HepG2 (cell line): ENCODE results near the gene JMJD6. TPM values are rescaled to one million over a fixed set of nuclear protein-coding genes. Genes with fewer than 3 reads are reported as not detected.

Experiments
- ADNP ChIP-seq: sonication (generic); formaldehyde crosslinking; IDR thresholded peaks from 2 replicates; pipeline ENCODE4 v1.4.0; 2020; ENCODE audit warnings: missing genetic modification reagents
- ATF7 ChIP-seq, 2 experiments: fragments of 450-650 bp in 1 of 2; sonication (generic) in 1 of 2; formaldehyde crosslinking in 1 of 2; IDR thresholded peaks; 2 replicates each; pipeline versions ENCODE4 v1.4.0 to v1.6.1; 2016 to 2020; ENCODE audit warnings: antibody characterized with exemption in 1 of 2, mild to moderate bottlenecking in 1 of 2, missing genetic modification reagents in 1 of 2
- CCDC6 ChIP-seq: sonication (generic); formaldehyde crosslinking; IDR thresholded peaks from 2 replicates; pipeline ENCODE4 v1.8.1; 2022; ENCODE audit warnings: mild to moderate bottlenecking, missing genetic modification reagents, moderate library complexity
- KLF15 ChIP-seq: sonication (generic); formaldehyde crosslinking; IDR thresholded peaks from 2 replicates; pipeline ENCODE4 v1.8.1; 2023; ENCODE audit warnings: borderline replicate concordance, mild to moderate bottlenecking, inconsistent platforms, missing genetic modification reagents, mixed read lengths
- MAF1 ChIP-seq: sonication (generic); formaldehyde crosslinking; IDR thresholded peaks from 2 replicates; pipeline ENCODE4 v1.5.0; 2020; ENCODE audit warnings: missing genetic modification reagents, borderline replicate concordance
- MYC ChIP-seq: sonication (generic); formaldehyde crosslinking; IDR thresholded peaks from 2 replicates; pipeline ENCODE4 v1.9.0; 2021; ENCODE audit warnings: missing genetic modification reagents, borderline replicate concordance
- NFRKB ChIP-seq: fragments of 450-650 bp; IDR thresholded peaks from 2 replicates; pipeline ENCODE4 v1.6.1; 2017
- PITX1 ChIP-seq: sonication (generic); formaldehyde crosslinking; IDR thresholded peaks from 2 replicates; pipeline ENCODE4 v1.5.1; 2020; ENCODE audit warnings: mild to moderate bottlenecking, missing genetic modification reagents
- RFX1 ChIP-seq: fragments of 450-650 bp; IDR thresholded peaks from 2 replicates; pipeline ENCODE4 v1.6.1; 2017
- SIN3B ChIP-seq: fragments of 150-350 bp; IDR thresholded peaks from 2 replicates; pipeline ENCODE4 v1.6.1; 2014; ENCODE audit warnings: low read length
- SRY ChIP-seq: sonication (generic); formaldehyde crosslinking; IDR thresholded peaks from 2 replicates; pipeline ENCODE4 v1.8.0; 2022; ENCODE audit warnings: mild to moderate bottlenecking, missing genetic modification reagents
- ZKSCAN8 ChIP-seq: IDR thresholded peaks from 2 replicates; pipeline ENCODE4 v1.6.1; 2016; ENCODE audit warnings: borderline replicate concordance, missing genetic modification reagents, missing compliant biosample characterization
- ZNF121 ChIP-seq: sonication (generic); formaldehyde crosslinking; IDR thresholded peaks from 2 replicates; pipeline ENCODE4 v1.5.0; 2020; ENCODE audit warnings: mild to moderate bottlenecking, missing genetic modification reagents
- ZNF136 ChIP-seq: sonication (generic); formaldehyde crosslinking; IDR thresholded peaks from 2 replicates; pipeline ENCODE4 v1.8.1; 2022; ENCODE audit warnings: low read depth, mild to moderate bottlenecking, moderate library complexity, missing genetic modification reagents
- ZNF207 ChIP-seq: fragments of 450-650 bp; IDR thresholded peaks from 2 replicates; pipeline ENCODE4 v1.6.1; 2016; ENCODE audit warnings: antibody characterized with exemption, borderline replicate concordance
- ZNF234 ChIP-seq: sonication (generic); formaldehyde crosslinking; conservative IDR thresholded peaks from 2 replicates; pipeline ENCODE4 v1.5.1; 2020; ENCODE audit warnings: mild to moderate bottlenecking, missing genetic modification reagents
- ZNF3 ChIP-seq: IDR thresholded peaks from 2 replicates; pipeline ENCODE4 v1.7.0; 2017; ENCODE audit warnings: inconsistent platforms
- ZNF616 ChIP-seq: sonication (generic); formaldehyde crosslinking; IDR thresholded peaks from 2 replicates; pipeline ENCODE4 v1.5.0; 2020; ENCODE audit warnings: low read depth, mild to moderate bottlenecking, missing genetic modification reagents
- ZNF749 ChIP-seq: sonication (generic); formaldehyde crosslinking; IDR thresholded peaks from 2 replicates; pipeline ENCODE4 v1.8.0; 2022; ENCODE audit warnings: mild to moderate bottlenecking, missing genetic modification reagents, moderate library complexity, borderline replicate concordance
- polyA plus RNA-seq, 8 experiments: library from polyadenylated mRNA; depleted of rRNA in 3 of 8; stranded (reverse) in 7 of 8; unstranded in 1 of 8; fragments of >200 nt; fragmentation: Illumina TruSeq in 4 of 8; extraction: Trizol in 4 of 8; gene quantifications; 2 replicates each; pipeline versions ENCODE4 v1.2.1 to v1.2.3, GENCODE V29; 2011 to 2016; ENCODE audit warnings: low read depth in 4 of 8, missing spikeins in 1 of 8, mixed read lengths in 1 of 8; ENCODE audit not compliant: insufficient read depth in 1 of 8
- total RNA-seq, 5 experiments: library from RNA; depleted of rRNA; stranded (reverse); fragments of >200 nt; fragmentation: Illumina TruSeq; extraction: Trizol; gene quantifications; 2 replicates each; pipeline ENCODE4 v1.2.3, GENCODE V29; 2016; ENCODE audit warnings: low read depth in 1 of 5
- TF ChIP-seq, protein P1 (sequence below): sonication (generic); formaldehyde crosslinking; IDR thresholded peaks from 2 replicates; pipeline ENCODE4 v1.5.1; 2020; ENCODE audit warnings: mild to moderate bottlenecking, missing genetic modification reagents, moderate library complexity
- TF ChIP-seq, protein P2 (sequence below): sonication (generic); formaldehyde crosslinking; IDR thresholded peaks from 2 replicates; pipeline ENCODE4 v1.4.0; 2020; ENCODE audit warnings: missing genetic modification reagents
- TF ChIP-seq, protein P3 (sequence below): sonication (generic); formaldehyde crosslinking; IDR thresholded peaks from 2 replicates; pipeline ENCODE4 v1.5.0; 2020; ENCODE audit warnings: missing genetic modification reagents, mild to moderate bottlenecking, borderline replicate concordance
- TF ChIP-seq, protein P4 (sequence below): sonication (generic); formaldehyde crosslinking; IDR thresholded peaks from 2 replicates; pipeline ENCODE4 v1.4.0; 2020; ENCODE audit warnings: missing genetic modification reagents, mild to moderate bottlenecking, borderline replicate concordance
- TF ChIP-seq, protein P5 (sequence below): sonication (generic); formaldehyde crosslinking; IDR thresholded peaks from 2 replicates; pipeline ENCODE4 v1.5.0; 2020; ENCODE audit warnings: mild to moderate bottlenecking, missing genetic modification reagents

The JMJD6 gene
- total and polyA plus RNA-seq, 2 of the 13 experiments (the other 11 are each of a cell fraction or from before 2014, with no cell fraction given) = 33.6 to 41.0 TPM

DNA sequence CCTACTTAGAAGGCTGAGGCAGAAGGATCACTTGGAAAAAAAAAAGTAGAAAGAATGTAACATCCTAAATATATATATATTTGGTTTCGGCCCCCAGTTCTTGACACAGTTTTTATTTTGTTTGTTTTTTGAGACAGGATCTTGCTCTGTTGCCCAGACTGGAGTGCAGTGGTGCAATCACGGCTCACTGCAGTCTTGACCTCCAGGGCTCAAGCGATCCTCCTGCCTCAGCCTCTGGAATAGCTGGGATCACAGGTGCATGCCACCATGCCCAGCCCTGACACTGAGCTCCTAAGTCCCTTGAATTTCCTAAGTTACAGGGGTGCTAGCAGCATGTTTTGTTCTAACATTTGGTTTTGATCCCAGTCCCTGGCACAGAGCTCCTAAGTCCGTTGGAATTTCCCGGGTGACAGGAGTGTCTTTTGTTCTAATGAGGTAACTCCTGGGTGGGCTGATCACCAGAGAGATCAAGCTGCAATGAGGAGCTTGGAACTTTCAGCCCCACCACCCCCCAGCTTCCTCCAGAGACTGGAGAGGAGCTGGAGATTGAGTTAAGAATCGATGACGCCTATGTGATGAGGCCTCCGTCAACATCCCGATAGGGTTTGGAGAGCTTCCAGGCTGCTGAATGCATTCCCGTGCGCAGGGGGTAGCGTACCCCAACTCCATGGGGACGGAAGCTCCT lies 35.7 kb downstream of the JMJD6 start (continued):
- TF ChIP-seq, protein P1, sequence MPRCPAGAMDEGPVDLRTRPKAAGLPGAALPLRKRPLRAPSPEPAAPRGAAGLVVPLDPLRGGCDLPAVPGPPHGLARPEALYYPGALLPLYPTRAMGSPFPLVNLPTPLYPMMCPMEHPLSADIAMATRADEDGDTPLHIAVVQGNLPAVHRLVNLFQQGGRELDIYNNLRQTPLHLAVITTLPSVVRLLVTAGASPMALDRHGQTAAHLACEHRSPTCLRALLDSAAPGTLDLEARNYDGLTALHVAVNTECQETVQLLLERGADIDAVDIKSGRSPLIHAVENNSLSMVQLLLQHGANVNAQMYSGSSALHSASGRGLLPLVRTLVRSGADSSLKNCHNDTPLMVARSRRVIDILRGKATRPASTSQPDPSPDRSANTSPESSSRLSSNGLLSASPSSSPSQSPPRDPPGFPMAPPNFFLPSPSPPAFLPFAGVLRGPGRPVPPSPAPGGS (CRISPR knock-in tag) = no peak
- TF ChIP-seq KLF15 (CRISPR knock-in tag) = no peak
- TF ChIP-seq, protein P2, sequence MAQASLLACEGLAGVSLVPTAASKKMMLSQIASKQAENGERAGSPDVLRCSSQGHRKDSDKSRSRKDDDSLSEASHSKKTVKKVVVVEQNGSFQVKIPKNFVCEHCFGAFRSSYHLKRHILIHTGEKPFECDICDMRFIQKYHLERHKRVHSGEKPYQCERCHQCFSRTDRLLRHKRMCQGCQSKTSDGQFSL = no peak
- TF ChIP-seq MAF1 (CRISPR knock-in tag) = no peak
- TF ChIP-seq ZNF749 (CRISPR knock-in tag) = no peak
- no peak for TF ChIP-seq SRY (CRISPR knock-in tag)
- TF ChIP-seq NFRKB = no peak
- TF ChIP-seq MYC (CRISPR knock-in tag) = no peak
- TF ChIP-seq PITX1 (CRISPR knock-in tag) = no peak
- no peak for TF ChIP-seq ZNF207
- TF ChIP-seq ZNF121 (CRISPR knock-in tag) = peak; percentile 96
- TF ChIP-seq, protein P3, sequence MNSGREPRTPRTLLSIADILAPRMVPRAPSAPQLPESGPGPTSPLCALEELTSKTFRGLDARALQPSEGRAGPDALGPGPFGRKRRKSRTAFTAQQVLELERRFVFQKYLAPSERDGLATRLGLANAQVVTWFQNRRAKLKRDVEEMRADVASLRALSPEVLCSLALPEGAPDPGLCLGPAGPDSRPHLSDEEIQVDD (CRISPR knock-in tag) = no peak
- TF ChIP-seq ZNF234 = no peak
- TF ChIP-seq, protein P4, sequence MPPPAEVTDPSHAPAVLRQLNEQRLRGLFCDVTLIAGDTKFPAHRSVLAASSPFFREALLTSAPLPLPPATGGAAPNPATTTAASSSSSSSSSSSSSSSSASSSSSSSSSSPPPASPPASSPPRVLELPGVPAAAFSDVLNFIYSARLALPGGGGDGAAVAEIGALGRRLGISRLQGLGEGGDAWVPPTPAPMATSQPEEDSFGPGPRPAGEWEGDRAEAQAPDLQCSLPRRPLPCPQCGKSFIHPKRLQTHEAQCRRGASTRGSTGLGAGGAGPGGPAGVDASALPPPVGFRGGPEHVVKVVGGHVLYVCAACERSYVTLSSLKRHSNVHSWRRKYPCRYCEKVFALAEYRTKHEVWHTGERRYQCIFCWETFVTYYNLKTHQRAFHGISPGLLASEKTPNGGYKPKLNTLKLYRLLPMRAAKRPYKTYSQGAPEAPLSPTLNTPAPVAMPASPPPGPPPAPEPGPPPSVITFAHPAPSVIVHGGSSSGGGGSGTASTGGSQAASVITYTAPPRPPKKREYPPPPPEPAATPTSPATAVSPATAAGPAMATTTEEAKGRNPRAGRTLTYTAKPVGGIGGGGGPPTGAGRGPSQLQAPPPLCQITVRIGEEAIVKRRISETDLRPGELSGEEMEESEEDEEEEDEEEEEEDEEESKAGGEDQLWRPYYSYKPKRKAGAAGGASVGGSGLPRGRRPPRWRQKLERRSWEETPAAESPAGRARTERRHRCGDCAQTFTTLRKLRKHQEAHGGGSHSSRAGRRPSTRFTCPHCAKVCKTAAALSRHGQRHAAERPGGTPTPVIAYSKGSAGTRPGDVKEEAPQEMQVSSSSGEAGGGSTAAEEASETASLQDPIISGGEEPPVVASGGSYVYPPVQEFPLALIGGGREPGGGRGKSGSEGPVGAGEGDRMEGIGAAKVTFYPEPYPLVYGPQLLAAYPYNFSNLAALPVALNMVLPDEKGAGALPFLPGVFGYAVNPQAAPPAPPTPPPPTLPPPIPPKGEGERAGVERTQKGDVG = 0 out of 2 replicates have a peak, but pooled peaks have one; percentile 39
- TF ChIP-seq ZNF616 = 0 out of 2 replicates have a peak, but pooled peaks have one; percentile 34
- no peak for TF ChIP-seq CCDC6 (CRISPR knock-in tag)
- TF ChIP-seq ADNP (CRISPR knock-in tag) = peak; percentile 45; the same call in 1 of the 2 replicates
- no peak for TF ChIP-seq RFX1
- no peak for TF ChIP-seq ATF7 (IDR thresholded peaks at IDR 0.05)
- TF ChIP-seq ATF7 (CRISPR knock-in tag; IDR thresholded peaks at IDR 0.05) = no peak
- no peak for TF ChIP-seq ZKSCAN8 (CRISPR knock-in tag)
- TF ChIP-seq, protein P5, sequence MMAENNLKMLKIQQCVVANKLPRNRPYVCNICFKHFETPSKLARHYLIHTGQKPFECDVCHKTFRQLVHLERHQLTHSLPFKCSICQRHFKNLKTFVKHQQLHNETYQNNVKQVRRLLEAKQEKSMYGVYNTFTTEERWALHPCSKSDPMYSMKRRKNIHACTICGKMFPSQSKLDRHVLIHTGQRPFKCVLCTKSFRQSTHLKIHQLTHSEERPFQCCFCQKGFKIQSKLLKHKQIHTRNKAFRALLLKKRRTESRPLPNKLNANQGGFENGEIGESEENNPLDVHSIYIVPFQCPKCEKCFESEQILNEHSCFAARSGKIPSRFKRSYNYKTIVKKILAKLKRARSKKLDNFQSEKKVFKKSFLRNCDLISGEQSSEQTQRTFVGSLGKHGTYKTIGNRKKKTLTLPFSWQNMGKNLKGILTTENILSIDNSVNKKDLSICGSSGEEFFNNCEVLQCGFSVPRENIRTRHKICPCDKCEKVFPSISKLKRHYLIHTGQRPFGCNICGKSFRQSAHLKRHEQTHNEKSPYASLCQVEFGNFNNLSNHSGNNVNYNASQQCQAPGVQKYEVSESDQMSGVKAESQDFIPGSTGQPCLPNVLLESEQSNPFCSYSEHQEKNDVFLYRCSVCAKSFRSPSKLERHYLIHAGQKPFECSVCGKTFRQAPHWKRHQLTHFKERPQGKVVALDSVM (CRISPR knock-in tag) = peak; percentile 92
- no peak for TF ChIP-seq SIN3B
- TF ChIP-seq ZNF3 (CRISPR knock-in tag) = 0 out of 2 replicates have a peak, but pooled peaks have one; percentile 35
- 0 out of 2 replicates have a peak, but pooled peaks have one; percentile 1 for TF ChIP-seq ZNF136 (CRISPR knock-in tag)
